D341Med (cell line): ENCODE results near the gene ZSWIM4.
A peak's percentile ranks its signal among the peaks of the same experiment; 100 is the strongest.

Experiments used
- DNase-seq: peaks from one replicate; pipeline ENCODE4 v3.0.0; 2012; ENCODE audit warnings: low spot score

The ZSWIM4 gene

DNA sequence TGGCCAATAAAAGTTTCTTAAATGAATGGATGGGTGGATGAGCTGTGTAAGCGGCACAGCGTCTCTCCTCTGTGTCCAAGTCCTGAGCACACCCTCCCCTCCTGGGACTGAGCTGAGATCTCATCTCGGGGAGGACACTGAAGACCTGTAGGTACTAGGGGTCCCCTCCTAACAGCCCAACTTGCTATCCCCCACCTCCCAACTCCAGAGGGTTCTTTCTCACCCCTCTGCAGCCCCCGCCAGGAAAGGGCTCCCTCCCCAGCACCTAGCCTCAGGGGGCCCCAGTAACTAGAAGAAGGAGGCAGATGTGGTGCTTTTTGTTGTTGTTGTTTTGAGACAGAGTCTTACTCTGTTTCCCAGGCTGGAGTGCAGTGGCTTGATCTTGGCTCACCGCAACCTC lies 80.6 kb downstream of the ZSWIM4 start:
- DNase-seq, result no peak

GRCh38 chr19:13876834-13877233 lies 81.6 kb downstream of the ZSWIM4 start, which contains the start of gene NANOS3:
Gene NANOS3 (plus strand): TSS chr19:13877134. CDS start chr19:13877249, 115 bp downstream.
- DNase-seq, result no peak

- DNase-seq, result no peak
Observed at GRCh38 chr19:13877303-13877702, 82.1 kb downstream of the ZSWIM4 start.

DNA sequence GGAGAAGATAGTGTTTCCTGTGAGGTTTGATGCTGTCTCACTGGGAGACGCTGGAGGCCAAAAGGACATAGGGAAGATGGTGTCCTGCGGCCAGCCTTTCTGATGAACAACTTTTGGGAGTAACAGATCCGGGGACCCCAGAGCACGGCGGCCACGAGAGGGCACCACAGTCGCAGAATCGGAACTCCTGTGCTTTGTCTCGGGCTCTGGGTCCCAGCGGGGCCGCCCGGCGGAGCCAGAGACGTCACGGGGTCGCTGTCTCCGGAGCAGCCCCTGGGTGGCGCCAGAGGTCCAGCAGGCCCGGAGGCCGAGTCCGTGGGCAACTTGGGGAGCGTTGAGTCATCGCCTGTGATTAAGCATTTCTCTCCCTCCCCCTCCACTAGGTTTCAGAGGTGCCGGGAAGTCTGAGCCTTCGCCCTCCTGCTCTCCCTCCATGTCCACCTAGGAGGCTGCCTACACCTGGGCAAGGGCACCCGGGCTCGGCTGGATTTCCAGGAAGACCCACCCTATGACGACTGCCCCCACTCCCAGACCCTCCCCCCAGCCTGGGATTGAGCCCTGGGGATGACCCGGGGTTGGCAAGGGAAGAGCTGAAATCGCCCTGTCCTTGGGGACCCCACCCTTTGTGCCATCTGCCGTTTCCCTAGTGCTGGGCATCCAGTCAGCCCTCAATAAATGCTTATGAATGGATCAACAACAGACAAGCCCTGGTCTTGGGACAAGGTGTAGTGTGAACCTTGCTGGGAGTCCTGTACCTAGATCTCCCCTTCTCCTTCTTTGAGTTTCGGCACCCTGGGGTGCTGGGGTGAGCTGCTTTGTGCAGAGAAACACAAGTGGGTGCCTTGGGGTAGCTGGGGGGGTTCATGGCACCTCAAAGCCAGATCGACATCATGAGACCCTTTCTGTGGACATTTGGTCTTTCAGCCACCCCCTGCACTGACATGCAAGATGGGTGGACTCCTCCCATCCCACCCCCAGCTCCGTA lies 85.1 kb downstream of the ZSWIM4 start:
- DNase-seq, result peak; percentile 98

DNA sequence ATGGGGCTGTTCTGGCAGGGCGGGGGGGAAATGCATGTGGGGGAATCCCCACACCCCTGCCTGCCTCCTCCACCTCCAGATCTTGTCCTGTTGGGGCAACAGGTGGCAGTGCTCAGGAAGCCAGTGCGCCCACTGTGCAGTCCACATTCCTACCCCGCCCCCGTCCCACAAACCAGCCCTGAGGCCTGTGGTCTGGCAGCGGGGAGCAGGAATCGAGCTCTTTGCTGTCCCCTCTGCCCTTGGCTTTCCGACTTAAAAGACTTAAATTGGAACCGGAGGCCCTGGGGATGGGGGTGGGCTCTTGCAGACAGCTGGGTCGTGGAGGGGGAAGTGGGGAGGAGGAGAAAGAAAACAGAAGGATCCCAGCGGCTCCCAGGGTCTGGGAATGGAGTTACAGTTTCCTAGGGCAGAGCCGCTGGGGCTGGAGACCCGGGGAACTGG lies 86.0 kb downstream of the ZSWIM4 start:
- DNase-seq, result peak; percentile 33
